Right lobe of liver (tissue), 6 donors: Measurements from ENCODE around the gene RAB10. TPM values are rescaled to one million over a fixed set of nuclear protein-coding genes. Genes with fewer than 3 reads are reported as not detected.

ENCODE experiments used
- ATAC-seq, 4 donors: fragments of 200-7000 bp; cut with Tn5 transposase; one replicate each; pipeline ENCODE4 v1.9.1; 2020; ENCODE audit warnings: mild to moderate bottlenecking in 4 of 4, moderate library complexity in 4 of 4
- DNase-seq, 3 donors: peaks; one replicate each; pipeline ENCODE4 v3.0.0-alpha.2; 2020
- H3K27ac ChIP-seq, 3 donors: fragments of 200-600 bp; one replicate each; pipeline ENCODE4 v1.8.0; 2022
- H3K27me3 ChIP-seq, 2 donors: fragments of 200-600 bp; one replicate each; pipeline ENCODE4 v1.8.0; 2022
- H3K36me3 ChIP-seq, 4 donors: fragments of 200-600 bp; sonication (generic) in 1 of 4; one replicate each; pipeline versions ENCODE4 v1.5.1 to v1.8.0; 2017 to 2022; ENCODE audit warnings: control low read depth in 1 of 4
- H3K4me1 ChIP-seq, 4 donors: fragments of 200-600 bp; sonication (generic) in 1 of 4; one replicate each; pipeline versions ENCODE4 v1.5.1 to v1.8.0; 2017 to 2022; ENCODE audit warnings: control low read depth in 1 of 4
- H3K4me3 ChIP-seq, 3 donors: fragments of 200-600 bp; one replicate each; pipeline ENCODE4 v1.8.0; 2022
- H3K9me3 ChIP-seq, 4 donors: fragments of 200-600 bp; sonication (generic) in 1 of 4; one replicate each; pipeline versions ENCODE4 v1.5.1 to v1.8.0; 2017 to 2022; ENCODE audit warnings: control low read depth in 1 of 4
- CTCF ChIP-seq, 4 donors: fragments of 200-600 bp in 3 of 4; fragments of 450-650 bp in 1 of 4; IDR thresholded peaks; one replicate each; pipeline versions ENCODE4 v1.5.1 to v1.8.0; 2016 to 2022; ENCODE audit warnings: antibody characterized with exemption in 4 of 4, mild to moderate bottlenecking in 2 of 4
- POLR2A ChIP-seq: fragments of 450-650 bp; IDR thresholded peaks from one replicate; pipeline ENCODE4 v1.6.1; 2017; ENCODE audit warnings: antibody characterized with exemption, mild to moderate bottlenecking
- WGBS: methylation state at CpG from one replicate; pipeline ENCODE4 v1.1.6; 2018; ENCODE audit warnings: low coverage, low lambda C conversion rate; ENCODE audit not compliant: insufficient coverage; ENCODE audit errors: missing lambda C conversion rate; 5-methylcytosine and 5-hydroxymethylcytosine counted together
- intact Hi-C, 2 donors: fragments of 100-400 bp; cut with DNase I; formaldehyde crosslinking; loops; one replicate each; pipeline versions ENCODE4 v1.11.2 to v1.14.1; 2022
- total RNA-seq, 6 experiments: library from RNA; depleted of rRNA in 2 of 6; stranded (reverse); fragments of >200 nt in 2 of 6; fragmentation: NEBNext Ultra II Directional in 3 of 6; extraction: Animal tissue kit (Norgen Biotek cat#: 25700) in 3 of 6; gene quantifications; one replicate each; pipeline versions ENCODE4 v1.1.0 to v1.2.4, GENCODE V29; 2016 to 2023
- donor health status: DM: no; HTN: yes; CAD: no.
- donor health status: DM: no; HTN: no; CAD: no.
- donor health status: DM: no; HTN: no; CAD: no.
- donor health status: DM: no; HTN: yes; CAD: no.
- donor health status: DM: no; HTN: yes; CAD: no.

RAB10 gene
- total RNA-seq, 6 experiments from 2014 or later, result 41.6 to 95.1 (median 70.6) TPM

- Histone ChIP-seq H3K9me3 (no peaks in the 10 kb centered on the region), H3K36me3 (no peaks in the 10 kb centered on the region), H3K27me3 (no peaks in the 10 kb centered on the region), H3K4me1 (peaks cover 0 to 1% (median 0%) of the 10 kb centered on the region in 4 donors), H3K4me3 (no peak overlapping the region), H3K27ac (no peak overlapping the region)
- ATAC-seq, result no peak
- intact Hi-C loops, result no loop called here
- DNase-seq, result no peak
- WGBS, result 100% methylated on average over 1 of the region's 1 CpG
- TF ChIP-seq POLR2A (no peak), CTCF (IDR thresholded peaks at IDR 0.05) (no peak)
Observed at GRCh38 chr2:26049641-26050040, 15.8 kb downstream of the RAB10 start.

- Histone ChIP-seq H3K27ac (no peak overlapping the region), H3K36me3 (no peaks in the 10 kb centered on the region), H3K4me3 (no peak overlapping the region), H3K27me3 (no peaks in the 10 kb centered on the region), H3K4me1 (peaks cover 0 to 3% (median 1%) of the 10 kb centered on the region in 4 donors), H3K9me3 (no peaks in the 10 kb centered on the region)
- ATAC-seq (no peak), DNase-seq (no peak)
- TF ChIP-seq CTCF (IDR thresholded peaks at IDR 0.05) (no peak), POLR2A (no peak)
- intact Hi-C loops, result no loop called here
Observed at GRCh38 chr2:26052740-26053139, 18.9 kb downstream of the RAB10 start.

- Histone ChIP-seq H3K27me3 (no peaks in the 10 kb centered on the region), H3K4me1 (peaks cover 0 to 16% (median 7%) of the 10 kb centered on the region in 4 donors), H3K36me3 (no peaks in the 10 kb centered on the region), H3K27ac (no peak overlapping the region), H3K9me3 (no peaks in the 10 kb centered on the region), H3K4me3 (no peak overlapping the region)
- WGBS, result 76% methylated on average over 4 of the region's 4 CpGs
- DNase-seq (no peak), ATAC-seq (no peak)
- intact Hi-C loops, result no loop called here
- TF ChIP-seq CTCF (IDR thresholded peaks at IDR 0.05) (no peak), POLR2A (no peak)
Observed at GRCh38 chr2:26054598-26055348, 20.9 kb downstream of the RAB10 start.

GRCh38 chr2:26058390-26058789 is 24.5 kb downstream of the RAB10 start:
- Histone ChIP-seq H3K4me1 (peaks cover 0 to 16% (median 7%) of the 10 kb centered on the region in 4 donors), H3K27me3 (no peaks in the 10 kb centered on the region), H3K9me3 (no peaks in the 10 kb centered on the region), H3K36me3 (no peaks in the 10 kb centered on the region), H3K27ac (no peak overlapping the region), H3K4me3 (no peak overlapping the region)
- intact Hi-C loops, result no loop called here
- TF ChIP-seq CTCF (IDR thresholded peaks at IDR 0.05) (no peak), POLR2A (no peak)
- 43% methylated on average over 4 of the region's 4 CpGs for WGBS
- ATAC-seq, result peak; percentile 80 to 91 (median 86)
- DNase-seq, result peak in 1 of 3 donors; percentile 48
